Mucosa of gallbladder (tissue), 1 donor: ENCODE measurements around the gene MEF2B. TPM values are rescaled to one million over a fixed set of nuclear protein-coding genes. Genes with fewer than 3 reads are reported as not detected.
A peak's percentile ranks its signal among the peaks of the same experiment; 100 is the strongest.
"Not testable (repeated sequence)": the region's sequence is repeated elsewhere in the genome, so short reads cannot be mapped to it uniquely, and the experiment has no call there.

ENCODE experiments used
- DNase-seq: peaks from one replicate; pipeline ENCODE4 v3.0.0-alpha.2; 2020; ENCODE audit warnings: low spot score
- total RNA-seq: library from RNA; stranded (reverse); gene quantifications from one replicate; pipeline ENCODE4 v1.2.1, GENCODE V29; 2021
- donor health status: DM: no; HTN: no; CAD: no.

MEF2B gene
- total RNA-seq, 1 donor from 2014 or later = 4.3 TPM

DNA sequence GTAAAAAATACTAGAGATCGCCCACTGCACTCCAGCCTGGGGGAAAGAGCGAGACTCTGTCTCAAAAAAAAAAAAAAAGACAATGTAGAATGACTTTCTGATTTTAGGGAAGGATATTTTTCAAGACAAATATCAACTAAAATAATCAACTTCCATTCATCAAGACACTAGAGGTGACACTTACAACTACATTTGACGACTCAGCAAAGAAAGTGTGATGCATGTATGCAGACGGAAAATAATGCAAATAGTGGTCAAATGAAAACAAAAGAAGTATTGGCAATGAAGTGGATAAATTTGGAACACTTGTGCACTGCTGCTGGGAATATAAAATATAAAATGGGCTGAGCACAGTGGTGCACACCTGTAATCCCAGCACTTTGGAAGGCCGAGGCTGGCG is 44.0 kb downstream of the MEF2B start:
- no peak for DNase-seq

DNA sequence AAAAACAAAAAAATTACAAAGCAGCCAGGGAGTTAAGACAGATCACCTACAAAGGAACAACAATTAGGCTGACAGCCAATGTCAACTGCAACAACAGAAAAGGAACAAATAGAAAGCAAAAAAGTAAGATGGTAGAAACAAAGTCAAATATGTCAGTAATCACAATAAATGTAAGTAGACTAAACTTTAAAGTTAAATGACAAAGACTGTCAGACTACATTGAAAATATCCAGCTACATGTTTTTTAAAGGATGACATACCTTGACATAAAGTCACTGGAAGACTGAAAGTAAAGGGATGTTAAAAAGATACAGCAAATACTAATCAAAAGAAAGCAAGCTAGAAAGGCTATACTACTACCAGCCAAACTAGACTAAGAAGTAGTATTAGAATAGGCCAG is 46.7 kb downstream of the MEF2B start:
- no peak for DNase-seq

GRCh38 chr19:19122902-19123301 is 47.2 kb downstream of the MEF2B start:
- DNase-seq = no peak

DNA sequence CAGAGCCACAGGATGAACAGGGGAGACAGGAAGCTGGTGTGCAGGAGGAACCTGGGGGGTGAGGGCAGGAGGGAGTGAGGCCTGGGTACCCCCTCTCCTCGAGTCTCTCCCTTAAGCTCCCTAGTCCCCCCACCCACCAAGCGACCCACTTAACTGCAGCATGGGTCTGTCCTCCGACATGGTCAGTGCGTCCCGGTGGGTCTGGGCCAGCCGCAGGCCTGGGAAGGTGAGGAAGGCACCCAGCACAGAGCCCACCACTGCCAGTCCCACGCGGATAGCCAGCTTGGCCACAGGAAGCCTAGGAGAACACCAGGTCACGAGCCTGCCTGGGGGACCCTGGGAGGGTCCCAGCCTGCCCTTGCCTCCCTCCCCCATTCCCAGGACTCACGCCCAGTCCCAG is 48.7 kb downstream of the MEF2B start:
- DNase-seq = no peak

DNA sequence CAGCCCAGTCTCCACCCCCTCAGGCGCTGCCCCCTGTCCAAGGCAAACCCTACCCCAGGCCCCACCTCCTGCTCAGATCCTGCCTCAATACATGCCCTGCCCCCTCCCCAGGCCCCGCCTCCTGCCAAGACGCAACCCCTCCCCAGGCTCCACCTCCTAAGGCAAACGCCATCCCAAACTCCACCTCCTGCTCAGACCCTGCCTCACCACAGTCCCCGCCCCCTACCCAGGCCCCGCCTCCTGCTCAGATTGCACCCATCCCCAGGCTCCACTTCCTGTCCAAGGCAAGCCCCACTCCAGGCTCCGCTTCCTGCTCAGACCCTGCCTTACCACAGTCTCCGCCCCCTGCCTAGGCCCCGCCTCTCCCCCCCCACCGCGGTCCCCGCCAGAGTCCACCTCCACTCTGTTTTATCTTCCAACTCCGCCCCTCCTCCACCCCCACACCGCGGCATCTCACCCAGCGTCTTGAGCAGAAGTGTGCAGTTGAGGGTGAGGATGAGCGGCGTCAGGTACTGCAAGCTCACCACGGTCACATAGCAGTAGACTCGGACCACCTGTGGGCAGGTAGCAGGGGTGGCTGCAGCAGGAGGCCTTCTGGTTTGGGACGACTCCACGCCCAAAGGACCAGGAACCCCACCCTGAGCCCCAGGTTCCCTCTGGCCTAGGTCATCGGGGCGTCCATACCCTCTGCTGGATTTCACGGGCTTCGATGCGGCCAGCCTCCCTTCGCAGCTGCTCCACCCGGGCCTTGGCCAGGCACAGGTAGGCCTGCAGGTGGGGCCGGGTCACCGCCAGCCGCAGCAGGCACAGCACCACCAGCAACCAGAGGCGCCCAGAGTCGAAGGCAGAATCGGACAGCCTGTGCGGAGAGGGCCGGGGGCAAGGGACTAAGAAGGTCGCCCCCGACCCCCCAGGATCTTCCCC is 49.5 kb downstream of the MEF2B start:
- DNase-seq = peak; percentile 92

DNA sequence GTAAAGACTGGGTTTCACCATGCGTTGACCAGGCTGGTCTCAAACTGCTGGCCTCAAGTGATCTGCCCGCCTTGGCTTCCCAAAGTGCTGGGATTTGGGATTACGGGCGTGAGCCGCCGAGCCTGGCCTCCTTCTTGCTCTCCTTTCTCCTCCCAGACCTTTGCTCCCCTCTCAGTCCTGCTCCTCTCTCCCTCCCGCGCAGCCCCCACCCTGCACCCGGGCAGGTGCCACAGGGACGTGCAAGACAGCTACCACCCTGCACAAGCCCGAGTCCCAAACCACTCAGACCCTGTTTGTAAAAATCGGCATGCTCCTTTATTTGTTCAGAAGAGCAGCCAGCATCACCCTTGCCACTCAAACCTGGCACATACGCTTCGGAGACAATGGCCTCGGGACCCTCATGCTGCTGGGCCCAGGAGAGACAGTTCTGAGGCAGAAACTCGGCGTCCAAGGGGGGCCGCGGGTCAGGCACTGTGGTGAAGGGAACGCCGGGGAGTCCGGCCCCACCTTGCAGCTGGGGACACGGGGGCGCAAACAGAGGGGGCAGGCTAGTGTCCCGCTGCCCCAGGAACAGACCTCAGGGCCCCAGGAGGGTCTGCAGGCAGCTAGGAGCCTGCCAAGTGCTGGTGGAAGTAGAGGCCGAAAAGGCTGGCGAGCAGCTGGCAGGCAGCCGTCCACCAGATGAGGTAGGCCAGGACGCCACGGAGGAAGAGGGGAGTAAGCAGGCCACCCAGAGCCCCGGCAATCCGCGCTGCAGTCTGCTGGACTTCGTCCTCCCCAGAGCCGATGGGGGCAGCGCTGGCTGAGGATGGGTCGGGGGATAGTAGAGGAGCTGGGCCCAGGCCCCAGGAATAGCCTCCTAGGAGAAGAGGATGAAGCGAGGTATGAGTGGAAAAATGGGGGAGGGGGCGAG is 50.5 kb downstream of the MEF2B start:
- DNase-seq = no peak

DNA sequence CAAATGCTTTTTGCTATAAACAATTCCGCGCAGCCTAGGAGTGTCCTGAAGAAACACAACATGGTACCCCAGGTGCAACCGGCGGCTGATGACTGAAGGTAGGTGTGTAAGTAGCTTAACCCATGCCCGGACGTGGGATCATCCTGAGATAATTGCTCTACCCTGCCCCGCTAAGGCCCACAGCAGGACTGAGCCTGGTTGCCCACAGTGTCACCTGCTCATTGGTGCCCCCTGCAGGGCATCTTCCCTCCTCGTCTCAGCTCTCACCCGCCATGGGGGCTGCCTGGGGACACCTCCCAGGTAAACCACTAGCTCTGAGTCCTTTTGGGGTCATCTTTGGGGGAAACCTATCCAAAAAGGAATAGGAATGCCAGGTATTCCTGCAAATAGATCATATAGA is 54.1 kb downstream of the MEF2B start:
- no peak for DNase-seq

GRCh38 chr19:19113040-19113626 is 56.9 kb downstream of the MEF2B start:
- no peak for DNase-seq

DNA sequence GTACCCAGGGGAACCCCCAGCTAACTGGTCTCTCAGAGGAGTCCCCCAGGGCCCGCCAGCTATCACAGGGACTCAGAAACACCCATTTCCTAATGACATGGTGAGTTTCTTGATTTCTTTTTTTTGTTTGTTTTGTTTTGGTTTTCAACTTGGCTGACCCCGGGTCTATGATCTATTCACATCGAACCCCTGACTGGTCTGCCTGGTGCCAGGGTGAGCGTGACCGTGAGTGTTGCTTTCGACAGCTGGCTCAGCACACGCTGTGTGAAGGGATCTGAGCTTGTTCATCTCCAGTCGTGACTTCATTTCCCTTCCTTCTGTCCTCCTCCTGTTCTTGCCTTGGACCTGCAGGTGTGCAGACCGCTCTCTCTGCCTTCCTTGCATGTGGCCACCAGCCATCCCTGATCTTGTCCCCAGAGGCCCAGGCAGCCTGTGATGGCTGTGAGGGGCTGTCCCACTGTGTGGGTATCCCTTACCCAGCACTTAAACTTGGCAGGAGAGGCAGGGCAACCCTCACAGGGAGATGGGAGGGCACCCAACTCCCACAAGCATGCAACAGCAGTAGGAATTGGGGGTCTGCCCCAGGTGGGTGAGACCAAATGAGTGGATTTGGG is 58.0 kb downstream of the MEF2B start:
- no peak for DNase-seq

- DNase-seq = no peak
Measured at GRCh38 chr19:19111136-19111835, 58.8 kb downstream of the MEF2B start.

DNA sequence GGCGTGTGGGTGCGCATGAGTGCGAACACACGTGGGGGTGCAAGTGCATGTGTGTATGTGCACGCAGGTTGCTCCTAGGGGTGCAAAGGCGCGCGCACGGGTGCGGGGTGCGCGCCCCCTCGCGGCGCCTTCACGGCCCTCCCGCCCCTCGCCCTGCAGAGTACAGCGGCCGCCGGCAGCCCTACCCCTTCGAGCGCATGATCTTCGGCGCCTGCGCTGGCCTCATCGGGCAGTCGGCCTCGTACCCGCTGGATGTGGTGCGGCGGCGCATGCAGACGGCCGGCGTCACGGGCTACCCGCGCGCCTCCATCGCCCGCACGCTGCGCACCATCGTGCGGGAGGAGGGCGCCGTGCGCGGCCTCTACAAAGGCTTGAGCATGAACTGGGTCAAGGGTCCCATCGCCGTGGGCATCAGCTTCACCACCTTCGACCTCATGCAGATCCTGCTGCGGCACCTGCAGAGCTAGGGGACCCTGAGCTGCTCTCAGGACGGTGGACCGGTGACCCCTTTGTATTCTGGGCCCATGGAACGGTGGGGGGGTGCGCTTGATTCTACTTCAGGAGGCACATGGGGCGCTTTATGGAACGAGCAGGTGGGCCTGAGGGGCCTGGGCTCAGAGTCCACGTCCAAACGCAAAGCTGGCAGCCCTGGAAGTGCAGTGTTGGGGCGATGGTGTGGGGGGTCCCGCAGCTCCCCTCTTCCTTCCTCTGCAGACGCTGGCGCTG is 59.5 kb downstream of the MEF2B start:
- DNase-seq = no peak

DNA sequence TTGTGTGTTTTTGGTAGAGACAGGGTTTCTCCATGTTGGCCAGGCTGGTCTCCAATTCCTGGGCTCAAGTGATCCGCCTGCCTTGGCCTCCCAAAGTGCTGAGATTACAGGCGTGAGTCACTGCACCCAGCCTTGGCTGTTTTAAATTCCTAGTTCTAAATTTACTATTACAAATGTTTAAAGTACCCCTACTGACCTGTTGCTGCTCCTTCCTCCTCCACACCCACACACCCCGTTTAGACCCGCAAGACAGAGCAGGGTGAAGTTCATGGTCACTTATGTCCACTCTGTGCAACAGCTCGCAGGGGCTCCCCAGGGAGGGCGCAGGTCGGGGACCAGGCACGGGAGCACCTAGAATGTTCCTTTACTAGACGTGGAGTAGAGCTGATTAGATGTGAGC is 60.5 kb downstream of the MEF2B start:
- DNase-seq = no peak

DNA sequence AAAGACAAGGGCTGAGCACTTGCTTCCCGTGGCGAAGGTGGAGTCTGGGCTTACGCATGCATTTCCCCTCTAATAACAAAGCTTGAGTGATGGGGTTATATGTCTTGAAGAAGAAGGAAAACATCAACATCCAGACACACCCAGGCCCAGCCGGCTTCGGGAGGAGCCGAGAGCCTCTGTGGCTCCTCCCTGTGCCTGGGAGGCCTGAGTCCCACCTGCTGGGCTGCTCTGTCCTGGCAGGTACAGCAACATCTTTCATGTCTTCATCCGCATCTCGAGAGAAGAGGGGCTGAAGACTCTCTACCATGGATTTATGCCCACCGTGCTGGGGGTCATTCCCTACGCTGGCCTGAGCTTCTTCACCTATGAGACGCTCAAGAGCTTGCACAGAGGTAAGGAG is 62.4 kb downstream of the MEF2B start:
- no peak for DNase-seq

GRCh38 chr19:19106938-19107337 is 63.1 kb downstream of the MEF2B start:
- not testable (repeated sequence) for DNase-seq

GRCh38 chr19:19106056-19106551 is 64.0 kb downstream of the MEF2B start:
- no peak for DNase-seq

DNA sequence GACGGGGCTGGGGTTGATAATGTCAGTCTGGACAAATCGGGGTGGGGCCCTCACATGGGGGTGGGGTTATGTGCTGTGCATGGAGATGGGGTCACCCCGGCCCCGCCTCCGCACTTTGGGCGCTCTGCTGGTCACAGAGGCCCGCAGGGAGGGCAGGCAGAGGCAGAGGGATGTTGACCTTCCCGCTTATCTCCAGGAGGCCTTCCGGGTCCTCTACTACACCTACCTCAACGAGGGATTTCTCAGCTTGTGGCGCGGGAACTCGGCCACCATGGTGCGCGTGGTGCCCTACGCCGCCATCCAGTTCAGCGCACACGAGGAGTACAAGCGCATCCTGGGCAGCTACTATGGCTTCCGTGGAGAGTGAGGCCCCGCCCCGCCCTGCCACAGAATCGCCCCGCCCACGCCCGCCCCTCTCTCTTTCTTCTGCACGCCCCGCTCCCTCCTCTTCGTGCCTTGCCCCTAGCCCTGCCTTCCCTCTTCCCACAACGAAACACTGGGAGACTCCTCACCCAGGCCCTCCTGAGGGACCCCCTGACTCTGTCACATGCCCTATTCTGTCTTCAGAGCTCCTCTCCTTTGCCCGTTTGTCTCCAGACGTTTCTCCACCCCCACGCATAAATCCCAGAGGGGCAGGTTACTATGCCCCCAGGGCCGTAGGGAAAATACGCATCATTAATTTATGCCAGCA is 64.6 kb downstream of the MEF2B start:
- DNase-seq = peak; percentile 64

DNA sequence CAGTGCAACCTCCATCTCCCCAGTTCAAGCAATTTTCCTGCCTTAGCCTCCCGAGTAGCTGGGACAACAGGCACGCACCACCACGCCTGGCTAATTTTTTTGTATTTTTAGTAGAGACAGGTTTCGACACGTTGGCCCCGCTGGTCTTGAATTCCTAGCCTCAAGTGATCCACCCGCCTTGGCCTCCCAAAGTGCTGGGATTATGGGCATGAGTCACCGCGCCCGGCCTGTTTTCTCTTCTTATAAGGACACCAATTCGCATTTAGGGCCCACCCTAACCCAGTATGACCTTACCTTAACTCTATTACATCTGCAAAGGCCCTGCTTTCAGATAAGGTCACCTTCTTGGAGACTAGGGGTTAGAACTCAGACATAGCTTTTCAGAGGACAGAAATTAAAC is 66.9 kb downstream of the MEF2B start:
- DNase-seq = no peak

- DNase-seq = not testable (repeated sequence)
Measured at GRCh38 chr19:19102566-19102965, 67.5 kb downstream of the MEF2B start.

GRCh38 chr19:19101540-19101939 is 68.5 kb downstream of the MEF2B start:
- DNase-seq = no peak
